ENCODE measurements around the gene VTCN1. TPM values are rescaled to one million over a fixed set of nuclear protein-coding genes. Genes with fewer than 3 reads are reported as not detected.

The VTCN1 gene
- total and polyA plus RNA-seq, 9 donors = 0.05 to 17.6 (median 0.83) TPM; not detected in 2

GRCh38 chr1:117138106-117138505 is 72.6 kb downstream of the VTCN1 start:
- Histone ChIP-seq H3K27me3 (no peaks in the 10 kb centered on the region), H3K9me3 (no peaks in the 10 kb centered on the region), H3K36me3 (no peaks in the 10 kb centered on the region), H3K4me3 (no peak overlapping the region), H3K27ac (no peak overlapping the region), H3K4me1 (ENCODE audit: insufficient read depth) (no peaks in the 10 kb centered on the region)
- intact Hi-C loops (cut with DNase I) = no loop called here
- 91 to 95% (median 93%) methylated on average over 3 of the region's 3 CpGs for WGBS, 3 donors
- no peak for DNase-seq
- TF ChIP-seq EP300 (IDR thresholded peaks at IDR 0.05) (no peak), POLR2A (IDR thresholded peaks at IDR 0.05) (no peak), CTCF (IDR thresholded peaks at IDR 0.05) (no peak)

GRCh38 chr1:117137281-117137855 is 73.4 kb downstream of the VTCN1 start:
- Histone ChIP-seq H3K36me3 (no peaks in the 10 kb centered on the region), H3K27ac (no peak overlapping the region), H3K27me3 (no peaks in the 10 kb centered on the region), H3K4me3 (no peak overlapping the region), H3K4me1 (ENCODE audit: insufficient read depth) (no peaks in the 10 kb centered on the region), H3K9me3 (no peaks in the 10 kb centered on the region)
- intact Hi-C loops (cut with DNase I) = no loop called here
- DNase-seq = no peak
- WGBS, 3 donors = 57 to 77% (median 70%) methylated on average over 3 of the region's 3 CpGs
- TF ChIP-seq POLR2A (IDR thresholded peaks at IDR 0.05) (no peak), CTCF (IDR thresholded peaks at IDR 0.05) (no peak)

GRCh38 chr1:117136749-117137148 is 74.0 kb downstream of the VTCN1 start:
- WGBS, 3 donors = 42 to 73% (median 70%) methylated on average over 2 of the region's 2 CpGs
- TF ChIP-seq EP300 (IDR thresholded peaks at IDR 0.05) (no peak), CTCF (IDR thresholded peaks at IDR 0.05) (no peak), POLR2A (IDR thresholded peaks at IDR 0.05) (no peak)
- H3K4me1 ChIP-seq (ENCODE audit: insufficient read depth) = no peaks in the 10 kb centered on the region
- no peaks in the 10 kb centered on the region for H3K27me3 ChIP-seq
- H3K9me3 ChIP-seq = no peaks in the 10 kb centered on the region
- no peak overlapping the region for H3K27ac ChIP-seq
- no peak for DNase-seq
- no peak overlapping the region for H3K4me3 ChIP-seq
- intact Hi-C loops (cut with DNase I) = no loop called here
- H3K36me3 ChIP-seq = no peaks in the 10 kb centered on the region

- no peak for DNase-seq
- WGBS, 3 donors = 81 to 86% (median 86%) methylated on average over 2 of the region's 2 CpGs
- TF ChIP-seq POLR2A (IDR thresholded peaks at IDR 0.05) (no peak), EP300 (IDR thresholded peaks at IDR 0.05) (no peak), CTCF (IDR thresholded peaks at IDR 0.05) (no peak)
- intact Hi-C loops (cut with DNase I) = no loop called here
- no peaks in the 10 kb centered on the region for H3K9me3 ChIP-seq
- H3K27ac ChIP-seq = no peak overlapping the region
- H3K4me3 ChIP-seq = no peak overlapping the region
- H3K36me3 ChIP-seq = no peaks in the 10 kb centered on the region
- no peaks in the 10 kb centered on the region for H3K27me3 ChIP-seq
- H3K4me1 ChIP-seq (ENCODE audit: insufficient read depth) = no peaks in the 10 kb centered on the region
Measured at GRCh38 chr1:117135329-117135728, 75.4 kb downstream of the VTCN1 start.

All from ovary (tissue), 9 donors.